ENCODE measurements around the gene QSOX1.
A peak's percentile ranks its signal among the peaks of the same experiment; 100 is the strongest.

The QSOX1 gene

GRCh38 chr1:180218806-180219765, 64.4 kb downstream of the QSOX1 start:
- DNase-seq, result no peak

DNA sequence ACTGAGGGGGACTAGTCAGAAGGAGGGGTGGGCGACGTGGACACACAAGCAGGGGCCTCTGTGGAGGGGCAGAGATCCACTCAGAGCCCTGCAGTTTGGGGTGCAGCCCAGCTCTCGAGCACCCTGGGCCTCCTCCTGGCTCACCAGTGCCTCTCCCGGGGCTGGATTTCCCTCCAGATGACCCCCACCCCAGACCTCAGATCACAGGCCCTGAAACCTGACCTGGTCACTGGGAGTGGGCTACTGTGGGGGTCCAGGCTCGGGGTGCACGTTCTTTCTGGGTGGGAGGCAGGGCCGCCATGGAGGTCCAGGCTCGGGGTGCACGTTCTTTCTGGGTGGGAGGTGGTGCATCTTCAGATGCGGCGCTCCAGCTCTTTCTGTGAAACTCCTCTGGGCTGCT, 65.1 kb downstream of the QSOX1 start:
- no peak for DNase-seq

DNA sequence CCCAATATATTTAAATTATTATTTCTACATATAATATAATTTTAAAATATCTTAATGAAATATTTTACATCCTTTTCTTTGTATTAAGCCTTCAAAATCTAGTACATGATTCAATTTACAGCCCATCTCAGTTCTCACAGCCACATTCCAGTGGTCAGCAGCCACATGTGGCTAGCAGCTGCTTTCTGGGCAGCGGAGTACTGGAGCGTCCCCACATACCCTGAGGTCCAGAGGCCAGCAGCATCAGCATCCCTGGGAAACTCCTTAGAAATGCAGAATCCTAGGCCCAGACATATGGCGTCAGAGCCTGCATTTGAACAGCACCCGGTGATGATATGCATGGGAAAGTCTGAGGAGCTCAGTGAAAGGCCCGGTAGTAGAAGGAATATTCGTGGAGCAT, 66.8 kb downstream of the QSOX1 start:
- no peak for DNase-seq

DNA sequence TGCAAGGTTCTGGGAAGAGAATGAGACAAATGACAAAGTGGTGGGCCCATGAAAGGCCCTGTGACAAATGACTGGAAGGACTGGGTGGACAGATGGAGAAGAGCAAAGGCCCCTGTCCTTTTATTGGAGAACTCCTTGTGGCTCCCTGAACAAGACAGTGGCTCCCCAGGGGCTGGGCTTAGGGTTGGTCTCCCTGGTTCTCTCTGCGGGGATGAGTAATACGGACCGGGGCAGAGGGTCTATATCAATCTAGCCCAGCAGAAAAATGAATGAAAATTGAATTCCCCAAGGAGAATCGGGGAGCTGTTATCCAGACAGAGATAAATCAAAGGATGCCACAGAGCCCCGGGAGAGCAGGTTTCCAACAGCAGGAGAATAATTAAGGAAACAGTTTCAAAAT, 70.2 kb downstream of the QSOX1 start:
- peak; percentile 34 for DNase-seq

DNA sequence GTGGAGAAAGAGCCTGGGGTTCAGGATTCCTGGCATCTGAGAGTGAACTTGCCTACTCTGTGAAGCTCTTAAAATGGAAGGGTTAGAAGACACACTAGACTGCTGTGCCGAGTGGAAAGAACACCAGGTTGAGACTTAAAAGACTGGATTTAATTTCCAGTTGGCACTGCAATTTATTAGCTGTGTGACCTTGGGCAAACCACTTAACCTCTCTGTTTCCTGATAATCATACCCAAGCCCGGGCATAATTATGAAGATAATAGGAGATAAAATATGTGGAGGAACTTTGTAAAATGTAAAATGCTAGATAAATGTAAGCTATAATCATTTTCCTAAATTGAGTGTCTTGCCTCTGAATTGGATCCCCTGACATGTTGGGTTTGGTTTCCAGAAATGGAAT, 70.7 kb downstream of the QSOX1 start:
- no peak for DNase-seq

DNA sequence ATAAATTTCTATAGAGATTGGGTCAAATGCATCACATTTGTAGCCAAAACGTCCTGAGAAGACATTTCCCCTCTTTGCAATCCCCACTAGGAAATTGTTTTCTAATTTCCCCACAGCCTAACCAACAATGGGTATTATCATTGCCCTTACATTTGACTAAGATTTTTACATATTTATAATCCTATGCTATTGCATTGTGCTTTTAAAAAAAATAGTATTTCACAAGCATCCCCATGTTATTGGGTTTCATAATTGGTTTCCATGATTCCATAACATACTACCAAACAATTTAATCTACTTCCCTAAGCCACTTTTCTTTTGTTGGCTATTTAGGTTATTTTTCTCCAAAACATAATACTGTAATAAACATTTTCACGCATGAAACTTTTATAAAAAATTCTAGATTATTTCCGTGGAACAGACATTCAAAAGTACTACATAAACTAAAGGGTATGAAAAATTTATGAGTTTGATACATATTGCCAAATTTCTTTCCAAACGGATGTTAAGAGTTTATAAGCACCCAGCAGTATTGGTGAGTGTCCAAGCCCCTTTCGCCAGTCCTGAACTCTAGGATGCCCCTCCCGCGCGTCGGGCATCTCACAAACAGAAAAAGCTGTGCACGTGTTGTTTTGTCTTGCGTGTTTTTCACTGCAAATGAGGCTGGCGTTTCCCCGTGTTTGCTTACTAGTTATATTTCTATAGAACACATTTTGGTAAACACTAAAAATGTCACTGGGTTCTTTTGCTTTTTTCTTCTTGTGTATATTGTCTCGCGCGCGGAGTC, 73.4 kb downstream of the QSOX1 start:
- DNase-seq, result peak; percentile 54

DNA sequence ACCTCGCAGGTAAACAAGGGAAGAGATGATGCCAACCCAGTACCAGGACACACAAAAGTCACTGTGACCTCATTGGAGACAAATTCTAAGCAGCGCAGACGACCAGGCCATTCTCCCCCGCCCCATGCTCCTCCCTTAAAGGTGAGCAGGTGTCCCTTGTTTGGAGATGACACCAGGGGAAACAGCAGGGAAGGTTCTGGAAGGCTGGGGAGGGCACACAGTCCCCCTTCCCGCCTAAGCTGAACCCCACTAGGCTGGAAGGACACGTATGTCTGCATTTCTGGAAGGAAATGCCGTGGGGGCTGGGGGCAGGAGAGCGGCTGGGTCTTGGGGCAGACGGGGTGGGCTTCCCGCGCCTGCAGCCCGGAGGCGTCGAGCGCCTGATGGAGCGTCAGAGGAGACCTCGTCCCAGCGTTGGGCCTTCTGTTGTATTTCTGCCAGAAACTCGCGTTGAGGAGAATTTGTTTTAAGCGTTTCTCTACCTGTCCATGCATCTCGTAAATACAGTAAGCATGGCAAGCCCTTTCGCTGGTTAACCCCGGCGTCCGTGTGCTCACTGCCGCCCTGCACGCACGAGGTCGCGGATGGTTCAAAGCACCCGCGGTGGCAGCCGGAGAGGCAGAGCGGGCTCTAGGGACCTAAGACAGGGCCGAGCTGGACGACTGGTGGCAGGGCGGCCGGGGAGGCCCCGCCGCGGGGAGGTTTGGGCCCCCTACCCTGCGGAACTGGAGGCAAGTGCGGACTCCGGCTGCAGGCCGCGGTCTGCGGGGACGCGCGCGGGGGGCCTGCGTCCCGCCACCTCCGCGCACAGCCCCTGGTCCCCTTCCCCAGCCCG, 74.2 kb downstream of the QSOX1 start:
- peak; percentile 63 for DNase-seq

DNA sequence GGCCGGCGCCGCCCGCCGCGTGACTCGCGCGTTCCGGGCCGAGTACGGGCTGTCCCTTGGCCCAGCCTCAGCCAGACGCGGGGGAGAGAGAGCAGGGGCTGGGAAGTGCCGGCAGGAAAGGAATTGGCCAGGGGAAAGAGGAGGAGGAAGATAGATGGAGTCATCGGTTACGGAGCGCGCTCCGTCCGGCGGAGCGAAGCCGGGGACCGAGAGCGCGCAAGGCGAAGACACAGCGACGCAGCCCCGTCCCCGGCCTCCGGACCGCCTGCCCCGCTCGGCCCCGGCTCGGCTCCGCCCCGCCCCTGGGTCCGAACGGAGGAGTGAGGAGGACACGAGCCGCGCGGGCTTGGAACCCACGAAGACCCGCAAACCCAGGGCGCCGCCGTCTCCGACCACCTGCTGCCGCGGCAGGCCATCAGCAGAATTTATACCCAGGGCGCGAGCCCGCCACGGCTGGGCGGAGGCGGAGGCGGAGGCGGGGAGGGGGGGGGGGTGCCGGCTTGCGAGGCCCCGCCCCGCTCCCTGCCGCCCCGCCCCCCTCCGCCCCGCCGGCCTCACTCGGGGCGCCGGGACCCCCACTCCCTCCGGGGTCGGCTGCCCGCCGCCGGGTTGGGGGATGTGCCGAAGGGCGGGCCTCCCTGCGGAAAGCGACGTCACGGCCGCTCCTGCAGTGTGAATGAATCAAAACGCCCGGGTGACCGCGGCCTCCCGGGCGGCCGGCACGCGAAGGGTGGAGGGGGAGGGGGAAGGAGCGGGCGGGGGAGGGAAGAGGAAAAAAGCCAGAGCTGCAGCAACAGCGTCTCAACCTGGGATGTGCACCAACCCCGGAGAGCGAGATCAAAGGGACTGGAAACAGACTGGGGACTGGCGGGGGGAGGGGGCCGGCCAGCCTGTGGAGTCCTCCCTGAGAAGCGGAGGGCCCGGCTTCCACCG, 75.1 kb downstream of the QSOX1 start, which contains the start of gene LHX4:
Gene LHX4 (plus strand): TSS at position 782 of the 933 bp plus-strand sequence. CDS start 266 bp downstream, outside the sequence.
- peak; percentile 77 for DNase-seq

GRCh38 chr1:180230416-180230790, 75.7 kb downstream of the QSOX1 start:
- peak; percentile 67 for DNase-seq

- DNase-seq, result peak; percentile 59
Measured at GRCh38 chr1:180230791-180231505, 76.3 kb downstream of the QSOX1 start.

DNA sequence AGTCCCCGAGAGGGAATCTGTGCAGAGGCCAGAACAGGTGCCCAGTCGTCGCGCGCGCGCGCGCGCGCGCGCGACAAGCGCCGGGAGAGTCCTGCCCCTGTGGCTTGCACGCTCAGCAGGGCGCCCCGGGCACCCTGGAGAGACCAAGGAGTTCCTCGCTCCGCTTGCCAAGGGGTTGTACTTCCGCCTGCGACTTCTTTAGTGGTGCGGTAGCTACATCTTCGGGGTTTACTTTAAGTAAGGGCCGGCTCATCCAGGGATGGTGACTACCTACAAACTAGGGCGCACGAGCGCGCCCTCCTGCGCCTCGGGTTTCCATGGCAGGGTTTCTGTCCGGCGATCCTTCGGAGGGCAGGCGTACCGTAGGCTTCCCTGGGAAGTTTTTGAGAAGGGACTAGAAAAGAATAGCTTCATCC, 76.8 kb downstream of the QSOX1 start:
- peak; percentile 65 for DNase-seq

DNA sequence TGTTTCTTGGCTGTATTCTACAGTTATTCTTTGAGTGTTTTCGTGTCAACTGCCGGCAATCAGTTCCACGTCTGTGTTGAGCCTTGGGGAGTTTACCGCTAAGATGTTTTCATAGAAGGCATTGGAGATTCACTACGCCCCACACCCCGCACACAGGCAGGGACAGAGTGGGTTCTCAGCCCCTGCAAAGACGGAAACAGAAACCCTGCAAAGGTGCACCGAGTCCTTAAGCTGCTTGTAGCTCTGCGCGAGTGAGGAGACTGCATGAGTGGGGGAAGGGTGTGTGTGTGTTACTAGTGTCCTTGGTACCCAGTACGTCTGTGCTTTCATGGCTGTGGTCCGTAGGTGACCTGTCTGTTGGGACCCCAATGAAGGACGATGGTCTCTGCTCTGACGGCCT, 77.3 kb downstream of the QSOX1 start:
- DNase-seq, result no peak

GRCh38 chr1:180232521-180233043, 77.9 kb downstream of the QSOX1 start:
- no peak for DNase-seq

- no peak for DNase-seq
Measured at GRCh38 chr1:180233191-180234011, 78.7 kb downstream of the QSOX1 start.

- no peak for DNase-seq
Measured at GRCh38 chr1:180234369-180235076, 79.9 kb downstream of the QSOX1 start.

DNA sequence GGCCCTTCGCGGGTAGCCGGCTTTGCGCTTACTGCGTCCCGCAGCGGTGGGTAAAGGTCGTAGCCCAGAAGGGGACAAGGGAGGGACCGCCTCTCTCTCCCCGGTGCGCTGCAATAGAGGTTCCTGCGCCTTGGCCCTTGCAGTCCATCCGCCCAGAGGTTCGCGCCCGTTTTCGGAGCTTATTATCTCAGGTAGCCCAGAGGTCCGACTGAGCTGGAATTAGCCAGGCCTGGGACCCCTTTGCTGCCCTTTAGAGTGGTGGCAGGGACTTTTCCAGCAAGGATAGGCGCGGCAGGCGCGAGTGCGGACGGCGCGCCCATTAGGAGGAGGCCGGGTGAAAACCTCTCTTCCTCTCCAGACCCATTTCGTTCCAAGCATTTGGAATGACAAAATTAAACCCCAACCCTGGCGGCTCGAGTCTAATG, 80.4 kb downstream of the QSOX1 start:
- no peak for DNase-seq

GRCh38 chr1:180235502-180236239, 81.0 kb downstream of the QSOX1 start:
- DNase-seq, result no peak

Data from NCI-H69 (cell line).